Amniotic epithelial cell (primary cell): ENCODE measurements around the gene GRM1.

ENCODE experiments used
- DNase-seq: peaks from one replicate; pipeline ENCODE4 v3.0.0-alpha.2; 2010; ENCODE audit warnings: low read depth

Gene GRM1

GRCh38 chr6:146381486-146381885 lies 352.6 kb downstream of the GRM1 start:
- no peak for DNase-seq

GRCh38 chr6:146388736-146389364 lies 360.0 kb downstream of the GRM1 start:
- no peak for DNase-seq

GRCh38 chr6:146389740-146390139 lies 360.9 kb downstream of the GRM1 start:
- DNase-seq = no peak

- DNase-seq = no peak
Observed at GRCh38 chr6:146397638-146398037, 368.8 kb downstream of the GRM1 start.

- DNase-seq = no peak
Observed at GRCh38 chr6:146402476-146402875, 373.6 kb downstream of the GRM1 start.

GRCh38 chr6:146408583-146408982 lies 379.7 kb downstream of the GRM1 start:
- DNase-seq = no peak

- DNase-seq = no peak
Observed at GRCh38 chr6:146410851-146411595, 382.2 kb downstream of the GRM1 start.

- no peak for DNase-seq
Observed at GRCh38 chr6:146419576-146419975, 390.7 kb downstream of the GRM1 start.

- no peak for DNase-seq
Observed at GRCh38 chr6:146420255-146420654, 391.4 kb downstream of the GRM1 start.

GRCh38 chr6:146422789-146423375 lies 394.0 kb downstream of the GRM1 start:
- DNase-seq = no peak

- DNase-seq = no peak
Observed at GRCh38 chr6:146423452-146423851, 394.6 kb downstream of the GRM1 start.

GRCh38 chr6:146426516-146426915 lies 397.7 kb downstream of the GRM1 start:
- DNase-seq = no peak

GRCh38 chr6:146429831-146430230 lies 401.0 kb downstream of the GRM1 start:
- no peak for DNase-seq

- DNase-seq = peak; percentile 3
Observed at GRCh38 chr6:146433881-146434731, 405.2 kb downstream of the GRM1 start.

GRCh38 chr6:146434732-146435390 lies 406.0 kb downstream of the GRM1 start:
- DNase-seq = no peak

- no peak for DNase-seq
Observed at GRCh38 chr6:146441907-146442306, 413.0 kb downstream of the GRM1 start.

- DNase-seq = no peak
Observed at GRCh38 chr6:146444189-146444588, 415.3 kb downstream of the GRM1 start.

GRCh38 chr6:146445233-146445632 lies 416.4 kb downstream of the GRM1 start:
- no peak for DNase-seq

GRCh38 chr6:146456886-146457285 lies 428.0 kb downstream of the GRM1 start:
- DNase-seq = no peak

GRCh38 chr6:146460941-146461340 lies 432.1 kb downstream of the GRM1 start:
- no peak for DNase-seq

- no peak for DNase-seq
Observed at GRCh38 chr6:146470091-146470770, 441.4 kb downstream of the GRM1 start.
